ENCODE results near the gene RNF157. TPM values are rescaled to one million over a fixed set of nuclear protein-coding genes. Genes with fewer than 3 reads are reported as not detected.

The RNF157 gene
- total and polyA plus RNA-seq, 10 of the 15 experiments (the other 5 are each of a cell fraction or from before 2014, with no cell fraction given): 1.4 to 15.9 (median 9.6) TPM

- TF ChIP-seq, protein P1, sequence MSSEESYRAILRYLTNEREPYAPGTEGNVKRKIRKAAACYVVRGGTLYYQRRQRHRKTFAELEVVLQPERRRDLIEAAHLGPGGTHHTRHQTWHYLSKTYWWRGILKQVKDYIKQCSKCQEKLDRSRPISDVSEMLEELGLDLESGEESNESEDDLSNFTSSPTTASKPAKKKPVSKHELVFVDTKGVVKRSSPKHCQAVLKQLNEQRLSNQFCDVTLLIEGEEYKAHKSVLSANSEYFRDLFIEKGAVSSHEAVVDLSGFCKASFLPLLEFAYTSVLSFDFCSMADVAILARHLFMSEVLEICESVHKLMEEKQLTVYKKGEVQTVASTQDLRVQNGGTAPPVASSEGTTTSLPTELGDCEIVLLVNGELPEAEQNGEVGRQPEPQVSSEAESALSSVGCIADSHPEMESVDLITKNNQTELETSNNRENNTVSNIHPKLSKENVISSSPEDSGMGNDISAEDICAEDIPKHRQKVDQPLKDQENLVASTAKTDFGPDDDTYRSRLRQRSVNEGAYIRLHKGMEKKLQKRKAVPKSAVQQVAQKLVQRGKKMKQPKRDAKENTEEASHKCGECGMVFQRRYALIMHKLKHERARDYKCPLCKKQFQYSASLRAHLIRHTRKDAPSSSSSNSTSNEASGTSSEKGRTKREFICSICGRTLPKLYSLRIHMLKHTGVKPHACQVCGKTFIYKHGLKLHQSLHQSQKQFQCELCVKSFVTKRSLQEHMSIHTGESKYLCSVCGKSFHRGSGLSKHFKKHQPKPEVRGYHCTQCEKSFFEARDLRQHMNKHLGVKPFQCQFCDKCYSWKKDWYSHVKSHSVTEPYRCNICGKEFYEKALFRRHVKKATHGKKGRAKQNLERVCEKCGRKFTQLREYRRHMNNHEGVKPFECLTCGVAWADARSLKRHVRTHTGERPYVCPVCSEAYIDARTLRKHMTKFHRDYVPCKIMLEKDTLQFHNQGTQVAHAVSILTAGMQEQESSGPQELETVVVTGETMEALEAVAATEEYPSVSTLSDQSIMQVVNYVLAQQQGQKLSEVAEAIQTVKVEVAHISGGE (CRISPR knock-in tag; IDR thresholded peaks at IDR 0.05): no peak
- 0 out of 2 replicates have a peak, but pooled peaks have one; percentile 51 for TF ChIP-seq CREM (IDR thresholded peaks at IDR 0.05; ENCODE audit: low read depth)
- no peak for TF ChIP-seq PBX3 (IDR thresholded peaks at IDR 0.05; ENCODE audit: insufficient replicate concordance, low read depth, low read length)
- peak; percentile 95 for TF ChIP-seq POLR2A (IDR thresholded peaks at IDR 0.05; ENCODE audit: low read depth, low read length)
- TF ChIP-seq TBL1XR1 (IDR thresholded peaks at IDR 0.05; ENCODE audit: low read depth, low read length): no peak
- TF ChIP-seq TCF7 (IDR thresholded peaks at IDR 0.05; ENCODE audit: borderline replicate concordance): no peak
- no peak for TF ChIP-seq MTA3 (IDR thresholded peaks at IDR 0.05; ENCODE audit: borderline replicate concordance, low read length)
- TF ChIP-seq IKZF1 (conservative IDR thresholded peaks at IDR 0.05): peak; percentile 45
- TF ChIP-seq KDM1A (IDR thresholded peaks at IDR 0.05; ENCODE audit: borderline replicate concordance): no peak
- no peak for TF ChIP-seq ZNF384 (IDR thresholded peaks at IDR 0.05; ENCODE audit: borderline replicate concordance, low read depth, low read length)
- TF ChIP-seq, protein P2, sequence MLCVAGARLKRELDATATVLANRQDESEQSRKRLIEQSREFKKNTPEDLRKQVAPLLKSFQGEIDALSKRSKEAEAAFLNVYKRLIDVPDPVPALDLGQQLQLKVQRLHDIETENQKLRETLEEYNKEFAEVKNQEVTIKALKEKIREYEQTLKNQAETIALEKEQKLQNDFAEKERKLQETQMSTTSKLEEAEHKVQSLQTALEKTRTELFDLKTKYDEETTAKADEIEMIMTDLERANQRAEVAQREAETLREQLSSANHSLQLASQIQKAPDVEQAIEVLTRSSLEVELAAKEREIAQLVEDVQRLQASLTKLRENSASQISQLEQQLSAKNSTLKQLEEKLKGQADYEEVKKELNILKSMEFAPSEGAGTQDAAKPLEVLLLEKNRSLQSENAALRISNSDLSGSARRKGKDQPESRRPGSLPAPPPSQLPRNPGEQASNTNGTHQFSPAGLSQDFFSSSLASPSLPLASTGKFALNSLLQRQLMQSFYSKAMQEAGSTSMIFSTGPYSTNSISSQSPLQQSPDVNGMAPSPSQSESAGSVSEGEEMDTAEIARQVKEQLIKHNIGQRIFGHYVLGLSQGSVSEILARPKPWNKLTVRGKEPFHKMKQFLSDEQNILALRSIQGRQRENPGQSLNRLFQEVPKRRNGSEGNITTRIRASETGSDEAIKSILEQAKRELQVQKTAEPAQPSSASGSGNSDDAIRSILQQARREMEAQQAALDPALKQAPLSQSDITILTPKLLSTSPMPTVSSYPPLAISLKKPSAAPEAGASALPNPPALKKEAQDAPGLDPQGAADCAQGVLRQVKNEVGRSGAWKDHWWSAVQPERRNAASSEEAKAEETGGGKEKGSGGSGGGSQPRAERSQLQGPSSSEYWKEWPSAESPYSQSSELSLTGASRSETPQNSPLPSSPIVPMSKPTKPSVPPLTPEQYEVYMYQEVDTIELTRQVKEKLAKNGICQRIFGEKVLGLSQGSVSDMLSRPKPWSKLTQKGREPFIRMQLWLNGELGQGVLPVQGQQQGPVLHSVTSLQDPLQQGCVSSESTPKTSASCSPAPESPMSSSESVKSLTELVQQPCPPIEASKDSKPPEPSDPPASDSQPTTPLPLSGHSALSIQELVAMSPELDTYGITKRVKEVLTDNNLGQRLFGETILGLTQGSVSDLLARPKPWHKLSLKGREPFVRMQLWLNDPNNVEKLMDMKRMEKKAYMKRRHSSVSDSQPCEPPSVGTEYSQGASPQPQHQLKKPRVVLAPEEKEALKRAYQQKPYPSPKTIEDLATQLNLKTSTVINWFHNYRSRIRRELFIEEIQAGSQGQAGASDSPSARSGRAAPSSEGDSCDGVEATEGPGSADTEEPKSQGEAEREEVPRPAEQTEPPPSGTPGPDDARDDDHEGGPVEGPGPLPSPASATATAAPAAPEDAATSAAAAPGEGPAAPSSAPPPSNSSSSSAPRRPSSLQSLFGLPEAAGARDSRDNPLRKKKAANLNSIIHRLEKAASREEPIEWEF (IDR thresholded peaks at IDR 0.05; ENCODE audit: insufficient replicate concordance, low read depth, low read length): no peak
- TF ChIP-seq, protein P3, sequence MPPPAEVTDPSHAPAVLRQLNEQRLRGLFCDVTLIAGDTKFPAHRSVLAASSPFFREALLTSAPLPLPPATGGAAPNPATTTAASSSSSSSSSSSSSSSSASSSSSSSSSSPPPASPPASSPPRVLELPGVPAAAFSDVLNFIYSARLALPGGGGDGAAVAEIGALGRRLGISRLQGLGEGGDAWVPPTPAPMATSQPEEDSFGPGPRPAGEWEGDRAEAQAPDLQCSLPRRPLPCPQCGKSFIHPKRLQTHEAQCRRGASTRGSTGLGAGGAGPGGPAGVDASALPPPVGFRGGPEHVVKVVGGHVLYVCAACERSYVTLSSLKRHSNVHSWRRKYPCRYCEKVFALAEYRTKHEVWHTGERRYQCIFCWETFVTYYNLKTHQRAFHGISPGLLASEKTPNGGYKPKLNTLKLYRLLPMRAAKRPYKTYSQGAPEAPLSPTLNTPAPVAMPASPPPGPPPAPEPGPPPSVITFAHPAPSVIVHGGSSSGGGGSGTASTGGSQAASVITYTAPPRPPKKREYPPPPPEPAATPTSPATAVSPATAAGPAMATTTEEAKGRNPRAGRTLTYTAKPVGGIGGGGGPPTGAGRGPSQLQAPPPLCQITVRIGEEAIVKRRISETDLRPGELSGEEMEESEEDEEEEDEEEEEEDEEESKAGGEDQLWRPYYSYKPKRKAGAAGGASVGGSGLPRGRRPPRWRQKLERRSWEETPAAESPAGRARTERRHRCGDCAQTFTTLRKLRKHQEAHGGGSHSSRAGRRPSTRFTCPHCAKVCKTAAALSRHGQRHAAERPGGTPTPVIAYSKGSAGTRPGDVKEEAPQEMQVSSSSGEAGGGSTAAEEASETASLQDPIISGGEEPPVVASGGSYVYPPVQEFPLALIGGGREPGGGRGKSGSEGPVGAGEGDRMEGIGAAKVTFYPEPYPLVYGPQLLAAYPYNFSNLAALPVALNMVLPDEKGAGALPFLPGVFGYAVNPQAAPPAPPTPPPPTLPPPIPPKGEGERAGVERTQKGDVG (CRISPR knock-in tag; IDR thresholded peaks at IDR 0.05): no peak
- TF ChIP-seq CBX5 (IDR thresholded peaks at IDR 0.05; ENCODE audit: low read depth): no peak
- no peak for TF ChIP-seq MTA2 (IDR thresholded peaks at IDR 0.05; ENCODE audit: low read depth)
These were observed 136.8 kb downstream of the RNF157 start, which contains the start of gene EXOC7 (continued) for GRCh38 chr17:76103274-76104139.

Data from GM12878 (cell line).